Transverse colon (tissue), 4 donors: Measurements from ENCODE around the gene AVEN.

ENCODE experiments used
- CTCF ChIP-seq, 5 experiments: fragments of 200-600 bp in 3 of 5; fragments of 450-650 bp in 2 of 5; sonication (generic) in 3 of 5; IDR thresholded peaks; 1 replicate in 2 of 5; 2 replicates in 3 of 5; pipeline ENCODE4 v1.5.1; 2016 to 2017; ENCODE audit warnings: antibody characterized with exemption in 5 of 5, inconsistent platforms in 3 of 5, mild to moderate bottlenecking in 2 of 5, moderate library complexity in 1 of 5
- EP300 ChIP-seq: sonication (generic); formaldehyde crosslinking; IDR thresholded peaks from one replicate; pipeline ENCODE4 v1.6.1; 2017; ENCODE audit warnings: antibody characterized with exemption, low read depth
- POLR2A ChIP-seq: fragments of 450-650 bp; IDR thresholded peaks from one replicate; pipeline ENCODE4 v1.6.1; 2016; ENCODE audit warnings: antibody characterized with exemption, mild to moderate bottlenecking, moderate library complexity
- POLR2AphosphoS5 ChIP-seq, 3 donors: sonication (generic); formaldehyde crosslinking; IDR thresholded peaks; one replicate each; pipeline ENCODE4 v1.6.1; 2016; ENCODE audit warnings: antibody characterized with exemption in 3 of 3

- TF ChIP-seq CTCF (IDR thresholded peaks at IDR 0.05) (no peak), EP300 (no peak), POLR2A (no peak), POLR2AphosphoS5 (IDR thresholded peaks at IDR 0.05) (no peak)
Observed at GRCh38 chr15:33848011-33848410, 191.0 kb downstream of the AVEN start.
